ENCODE results near the gene COX7C.

GRCh38 chr5:86572825-86573517 is 44.8 kb upstream of the COX7C start:
- no peak for TF ChIP-seq EZH2 (IDR thresholded peaks at IDR 0.05; ENCODE audit: insufficient read depth, poor library complexity, severe bottlenecking)
- TF ChIP-seq EZH2phosphoT487 (IDR thresholded peaks at IDR 0.05; ENCODE audit: insufficient read depth, low read depth) = no peak

Data from GM23248 (cell line).